HS-5 (cell line): ENCODE data around the gene DSCAML1.

Experiments
- DNase-seq: peaks from one replicate; pipeline ENCODE4 v3.0.0-alpha.2; 2012; ENCODE audit warnings: low read depth

The DSCAML1 gene

GRCh38 chr11:117378976-117379865 is 417.8 kb downstream of the DSCAML1 start:
- no peak for DNase-seq
